CD4-positive, alpha-beta T cell treated with Interleukin-17A for 1 hour (primary cell): ENCODE data around the gene LMO4.

Experiments
- DNase-seq: peaks from one replicate; pipeline ENCODE4 v3.0.0-alpha.2; 2020

LMO4 gene

GRCh38 chr1:87328272-87329050 lies at the start of gene LMO4:
Gene LMO4, plus strand, starts transcription at chr1:87328880. Its CDS starts 3,136 bp downstream, at chr1:87332016.
- peak; percentile 92 for DNase-seq

GRCh38 chr1:87279536-87279875 lies 49.2 kb upstream of the LMO4 start:
- no peak for DNase-seq

GRCh38 chr1:87279966-87280535 lies 48.6 kb upstream of the LMO4 start:
- DNase-seq, result no peak

- no peak for DNase-seq
These were observed 44.0 kb upstream of the LMO4 start for GRCh38 chr1:87284456-87285240.

GRCh38 chr1:87291107-87291506 lies 37.6 kb upstream of the LMO4 start:
- no peak for DNase-seq

GRCh38 chr1:87292684-87293493 lies 35.8 kb upstream of the LMO4 start:
- peak; percentile 64 for DNase-seq

- no peak for DNase-seq
These were observed 34.0 kb upstream of the LMO4 start for GRCh38 chr1:87294633-87295032.

GRCh38 chr1:87295445-87296110 lies 33.1 kb upstream of the LMO4 start:
- DNase-seq, result no peak

- DNase-seq, result no peak
These were observed 32.5 kb upstream of the LMO4 start for GRCh38 chr1:87296206-87296605.

GRCh38 chr1:87299661-87300060 lies 29.0 kb upstream of the LMO4 start:
- DNase-seq, result no peak

GRCh38 chr1:87300628-87301027 lies 28.1 kb upstream of the LMO4 start:
- DNase-seq, result no peak

GRCh38 chr1:87305151-87305550 lies 23.5 kb upstream of the LMO4 start:
- DNase-seq, result peak; percentile 7

- no peak for DNase-seq
These were observed 22.9 kb upstream of the LMO4 start for GRCh38 chr1:87305762-87306161.

- DNase-seq, result no peak
These were observed 21.4 kb upstream of the LMO4 start for GRCh38 chr1:87307306-87307705.

- DNase-seq, result no peak
These were observed 20.7 kb upstream of the LMO4 start for GRCh38 chr1:87307931-87308330.

- DNase-seq, result no peak
These were observed 14.6 kb upstream of the LMO4 start for GRCh38 chr1:87314091-87314490.

- no peak for DNase-seq
These were observed 10.5 kb upstream of the LMO4 start for GRCh38 chr1:87318056-87318650.

GRCh38 chr1:87318806-87319205 lies 9.9 kb upstream of the LMO4 start:
- no peak for DNase-seq

- DNase-seq, result peak; percentile 80
These were observed 2.5 kb upstream of the LMO4 start for GRCh38 chr1:87325982-87326738.

- no peak for DNase-seq
These were observed 1.1 kb upstream of the LMO4 start for GRCh38 chr1:87327376-87328271.
